HG03064 (cell line): ENCODE data around the gene ZFP1.

ENCODE experiments used
- ATAC-seq: cut with Tn5 transposase; IDR thresholded peaks from one replicate; pipeline ENCODE4 v1.9.1; 2021; ENCODE audit warnings: low read depth; ENCODE audit not compliant: unreplicated experiment

The ZFP1 gene

GRCh38 chr16:75143941-75144340 is 4.4 kb upstream of the ZFP1 start:
- ATAC-seq = no peak

- no peak for ATAC-seq
Measured at GRCh38 chr16:75147968-75148310, 385 bp upstream of the ZFP1 start.

GRCh38 chr16:75151798-75152197 is 3.5 kb downstream of the ZFP1 start:
- ATAC-seq = no peak

- ATAC-seq = no peak
Measured at GRCh38 chr16:75152635-75153034, 4.3 kb downstream of the ZFP1 start.

GRCh38 chr16:75160386-75160785 is 12.1 kb downstream of the ZFP1 start:
- ATAC-seq = no peak

GRCh38 chr16:75169899-75170405 is 21.6 kb downstream of the ZFP1 start:
- no peak for ATAC-seq

- ATAC-seq = no peak
Measured at GRCh38 chr16:75172578-75172977, 24.3 kb downstream of the ZFP1 start.

GRCh38 chr16:75175074-75175473 is 26.8 kb downstream of the ZFP1 start:
- no peak for ATAC-seq

- no peak for ATAC-seq
Measured at GRCh38 chr16:75176926-75177325, 28.6 kb downstream of the ZFP1 start.

GRCh38 chr16:75179208-75179607 is 30.9 kb downstream of the ZFP1 start:
- no peak for ATAC-seq

GRCh38 chr16:75181630-75182029 is 33.3 kb downstream of the ZFP1 start:
- ATAC-seq = no peak

- ATAC-seq = no peak
Measured at GRCh38 chr16:75188832-75189477, 40.6 kb downstream of the ZFP1 start.

GRCh38 chr16:75189638-75190245 is 41.4 kb downstream of the ZFP1 start:
- no peak for ATAC-seq

GRCh38 chr16:75192606-75193264 is 44.4 kb downstream of the ZFP1 start:
- no peak for ATAC-seq

- no peak for ATAC-seq
Measured at GRCh38 chr16:75193265-75193650, 44.9 kb downstream of the ZFP1 start.

- no peak for ATAC-seq
Measured at GRCh38 chr16:75193730-75194444, 45.6 kb downstream of the ZFP1 start.

GRCh38 chr16:75195811-75196790 is 47.8 kb downstream of the ZFP1 start:
- ATAC-seq = no peak

GRCh38 chr16:75196836-75197235 is 48.5 kb downstream of the ZFP1 start:
- ATAC-seq = no peak

- no peak for ATAC-seq
Measured at GRCh38 chr16:75197522-75198134, 49.3 kb downstream of the ZFP1 start.

- no peak for ATAC-seq
Measured at GRCh38 chr16:75198135-75198600, 49.8 kb downstream of the ZFP1 start.
